HEK293 (cell line): ENCODE measurements around the gene ELL.
A peak's percentile ranks its signal among the peaks of the same experiment; 100 is the strongest.

Experiments
- CTCF ChIA-PET: fragments of 350-600 bp; formaldehyde crosslinking; extraction: SDS; loops from one replicate; lab custom pipeline; 2021; ENCODE audit warnings: antibody characterized with exemption; lab: Yijun Ruan, JAX
- POLR2A ChIA-PET: fragments of 300-600 bp; formaldehyde crosslinking; extraction: SDS; loops from one replicate; lab custom pipeline; 2020; ENCODE audit warnings: antibody characterized with exemption, inconsistent platforms; lab: Yijun Ruan, JAX
- H3K27ac ChIP-seq: fragments of 200-500 bp; sonication (Bioruptor generic); 2 replicates; pipeline ENCODE4 v1.5.1; 2014; ENCODE audit warnings: low read depth, low read length, control low read depth, inconsistent platforms; ENCODE audit errors: extremely low read depth
- H3K36me3 ChIP-seq, 2 experiments: fragments of 200-500 bp in 1 of 2; sonication (Bioruptor generic) in 1 of 2; 1 replicate in 1 of 2; 2 replicates in 1 of 2; pipeline ENCODE4 v1.5.1; 2014 to 2017; ENCODE audit warnings: inconsistent platforms in 2 of 2, low read length in 2 of 2; ENCODE audit not compliant: control insufficient read depth in 2 of 2, insufficient read depth in 1 of 2
- H3K4me1 ChIP-seq: fragments of 200-500 bp; sonication (Bioruptor generic); 2 replicates; pipeline ENCODE4 v1.5.1; 2014; ENCODE audit warnings: mild to moderate bottlenecking, low read length, inconsistent platforms; ENCODE audit not compliant: control insufficient read depth, insufficient read depth
- H3K4me3 ChIP-seq: 2 replicates; pipeline ENCODE4 v1.5.1; 2011; ENCODE audit warnings: low read depth, mild to moderate bottlenecking, control low read depth, low read length, moderate library complexity
- H3K9me3 ChIP-seq: fragments of 200-500 bp; sonication (Bioruptor generic); 2 replicates; pipeline ENCODE4 v1.5.1; 2014; ENCODE audit warnings: low read depth, low read length, inconsistent platforms; ENCODE audit not compliant: control insufficient read depth, insufficient read depth
- KLF10 ChIP-seq: fragments of 450-650 bp; IDR thresholded peaks from 2 replicates; pipeline ENCODE4 v1.5.1; 2018; ENCODE audit warnings: missing biosample characterization, mild to moderate bottlenecking, missing genetic modification characterization
- KLF16 ChIP-seq: fragments of 450-650 bp; formaldehyde crosslinking; IDR thresholded peaks from 2 replicates; pipeline ENCODE4 v1.5.1; 2017; ENCODE audit warnings: missing biosample characterization, missing genetic modification characterization
- OSR2 ChIP-seq: fragments of 450-650 bp; formaldehyde crosslinking; IDR thresholded peaks from 2 replicates; pipeline ENCODE4 v1.5.1; 2016; ENCODE audit warnings: missing biosample characterization, missing genetic modification characterization
- RBAK ChIP-seq: fragments of 450-650 bp; formaldehyde crosslinking; IDR thresholded peaks from 2 replicates; pipeline ENCODE4 v1.5.1; 2016; ENCODE audit warnings: missing biosample characterization, missing genetic modification characterization
- REPIN1 ChIP-seq: fragments of 450-650 bp; formaldehyde crosslinking; IDR thresholded peaks from 2 replicates; pipeline ENCODE4 v1.5.1; 2017; ENCODE audit warnings: missing biosample characterization, missing genetic modification characterization, low read depth
- SP3 ChIP-seq: fragments of 450-650 bp; formaldehyde crosslinking; IDR thresholded peaks from 2 replicates; pipeline ENCODE4 v1.5.1; 2016; ENCODE audit warnings: missing biosample characterization, missing genetic modification characterization
- TCF7L2 ChIP-seq: IDR thresholded peaks from 2 replicates; pipeline ENCODE4 v1.6.1; 2011; ENCODE audit warnings: low read depth, mild to moderate bottlenecking, inconsistent platforms, low read length, moderate library complexity, borderline replicate concordance
- ZNF114 ChIP-seq: fragments of 450-650 bp; formaldehyde crosslinking; IDR thresholded peaks from 2 replicates; pipeline ENCODE4 v1.5.0; 2017; ENCODE audit warnings: missing biosample characterization, missing genetic modification characterization
- ZNF157 ChIP-seq: fragments of 450-650 bp; formaldehyde crosslinking; IDR thresholded peaks from 2 replicates; pipeline ENCODE4 v1.5.1; 2016; ENCODE audit warnings: missing biosample characterization, missing genetic modification characterization
- ZNF2 ChIP-seq: fragments of 450-650 bp; formaldehyde crosslinking; IDR thresholded peaks from 2 replicates; pipeline ENCODE4 v1.5.1; 2016; ENCODE audit warnings: missing biosample characterization, missing genetic modification characterization
- ZNF266 ChIP-seq: fragments of 450-650 bp; formaldehyde crosslinking; IDR thresholded peaks from 2 replicates; pipeline ENCODE4 v1.5.1; 2016; ENCODE audit warnings: missing biosample characterization, missing genetic modification characterization, low read depth
- ZNF335 ChIP-seq: fragments of 450-650 bp; formaldehyde crosslinking; conservative IDR thresholded peaks from 2 replicates; pipeline ENCODE4 v1.5.1; 2016; ENCODE audit warnings: missing biosample characterization, missing genetic modification characterization
- ZNF473 ChIP-seq: fragments of 450-650 bp; formaldehyde crosslinking; IDR thresholded peaks from 2 replicates; pipeline ENCODE4 v1.5.1; 2017; ENCODE audit warnings: missing biosample characterization, missing genetic modification characterization
- ZNF530 ChIP-seq: fragments of 450-650 bp; formaldehyde crosslinking; IDR thresholded peaks from 2 replicates; pipeline ENCODE4 v1.5.1; 2016; ENCODE audit warnings: low read depth, missing biosample characterization, missing genetic modification characterization
- ZNF549 ChIP-seq: fragments of 450-650 bp; IDR thresholded peaks from 2 replicates; pipeline ENCODE4 v1.5.1; 2018; ENCODE audit warnings: missing biosample characterization, missing genetic modification characterization, mild to moderate bottlenecking, inconsistent platforms, moderate library complexity
- ZNF560 ChIP-seq: fragments of 450-650 bp; formaldehyde crosslinking; IDR thresholded peaks from 2 replicates; pipeline ENCODE4 v1.5.1; 2017; ENCODE audit warnings: missing biosample characterization, missing genetic modification characterization, borderline replicate concordance
- ZNF596 ChIP-seq: fragments of 450-650 bp; IDR thresholded peaks from 2 replicates; pipeline ENCODE4 v1.5.0; 2018; ENCODE audit warnings: missing biosample characterization, mild to moderate bottlenecking, missing genetic modification characterization, moderate library complexity
- ZNF626 ChIP-seq: fragments of 450-650 bp; sonication (Bioruptor Pico); formaldehyde crosslinking; IDR thresholded peaks from 2 replicates; pipeline ENCODE4 v1.5.1; 2018; ENCODE audit warnings: missing biosample characterization, missing genetic modification characterization, inconsistent platforms
- ZNF776 ChIP-seq: fragments of 450-650 bp; formaldehyde crosslinking; IDR thresholded peaks from 2 replicates; pipeline ENCODE4 v1.5.0; 2017; ENCODE audit warnings: missing biosample characterization, missing genetic modification characterization, borderline replicate concordance
- TF ChIP-seq, protein P1 (sequence below): fragments of 450-650 bp; formaldehyde crosslinking; IDR thresholded peaks from 2 replicates; pipeline ENCODE4 v1.5.1; 2017; ENCODE audit warnings: missing biosample characterization, missing genetic modification characterization
- TF ChIP-seq, protein P2 (sequence below): fragments of 450-650 bp; formaldehyde crosslinking; IDR thresholded peaks from 2 replicates; pipeline ENCODE4 v1.5.1; 2016; ENCODE audit warnings: missing biosample characterization, missing genetic modification characterization, borderline replicate concordance
- TF ChIP-seq, protein P3 (sequence below): fragments of 450-650 bp; formaldehyde crosslinking; IDR thresholded peaks from 2 replicates; pipeline ENCODE4 v1.5.1; 2017; ENCODE audit warnings: missing biosample characterization, missing genetic modification characterization
- TF ChIP-seq, protein P4 (sequence below): fragments of 450-650 bp; formaldehyde crosslinking; IDR thresholded peaks from 2 replicates; pipeline ENCODE4 v1.5.1; 2016; ENCODE audit warnings: missing biosample characterization, missing genetic modification characterization

Gene ELL

DNA sequence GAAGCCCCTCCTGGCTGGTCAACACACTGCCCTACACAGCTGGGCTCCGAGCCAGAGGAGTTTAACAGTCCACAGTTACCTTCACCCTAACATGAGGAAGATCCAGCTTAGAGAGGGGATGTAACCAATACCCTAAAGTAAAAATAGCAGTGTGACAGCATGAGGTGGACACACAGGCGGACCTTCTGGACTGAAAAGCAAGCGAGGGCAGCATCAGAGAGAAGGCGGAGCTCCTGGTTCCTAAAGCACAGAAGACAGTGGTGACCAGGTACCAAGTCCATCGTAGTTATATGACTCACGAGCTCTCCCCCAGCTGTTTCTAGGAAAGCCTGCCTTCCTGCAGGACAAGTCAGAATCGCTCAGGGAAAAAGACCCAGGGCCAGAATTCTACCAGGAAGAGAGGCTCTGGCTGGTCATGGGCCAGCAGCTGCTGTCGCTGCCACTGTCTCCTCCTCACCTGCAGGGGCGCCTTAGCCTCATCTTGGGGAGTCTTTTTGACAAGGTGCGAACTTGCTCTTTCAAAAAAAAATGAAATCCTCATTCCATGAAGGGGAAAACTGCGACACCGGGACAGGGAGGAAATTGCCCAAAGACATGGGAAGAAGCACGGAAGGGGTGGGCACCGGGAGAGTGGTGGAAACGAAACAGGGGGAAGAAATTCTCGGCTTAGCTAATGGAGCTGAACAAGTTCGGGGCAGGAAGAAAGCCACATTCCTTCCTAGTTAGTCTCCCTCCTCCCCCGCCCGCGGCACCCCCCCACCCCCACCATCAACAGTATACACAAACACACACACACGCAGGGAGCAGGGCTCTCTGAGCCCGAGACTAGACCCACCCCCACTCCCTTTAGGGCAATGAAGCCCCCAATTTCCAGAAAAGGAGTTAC is 1.7 kb downstream of the ELL start (continued):
- TF ChIP-seq, protein P1, sequence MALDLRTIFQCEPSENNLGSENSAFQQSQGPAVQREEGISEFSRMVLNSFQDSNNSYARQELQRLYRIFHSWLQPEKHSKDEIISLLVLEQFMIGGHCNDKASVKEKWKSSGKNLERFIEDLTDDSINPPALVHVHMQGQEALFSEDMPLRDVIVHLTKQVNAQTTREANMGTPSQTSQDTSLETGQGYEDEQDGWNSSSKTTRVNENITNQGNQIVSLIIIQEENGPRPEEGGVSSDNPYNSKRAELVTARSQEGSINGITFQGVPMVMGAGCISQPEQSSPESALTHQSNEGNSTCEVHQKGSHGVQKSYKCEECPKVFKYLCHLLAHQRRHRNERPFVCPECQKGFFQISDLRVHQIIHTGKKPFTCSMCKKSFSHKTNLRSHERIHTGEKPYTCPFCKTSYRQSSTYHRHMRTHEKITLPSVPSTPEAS (tag by site-specific recombination) = no peak
- TF ChIP-seq ZNF549 (tag by site-specific recombination) (no peak), ZNF776 (tag by site-specific recombination) (no peak), OSR2 (tag by site-specific recombination) (no peak), ZNF473 (tag by site-specific recombination) (no peak), ZNF596 (no peak), RBAK (tag by site-specific recombination) (no peak), ZNF2 (tag by site-specific recombination) (0 out of 2 replicates have a peak, but pooled peaks have one; percentile 56)

DNA sequence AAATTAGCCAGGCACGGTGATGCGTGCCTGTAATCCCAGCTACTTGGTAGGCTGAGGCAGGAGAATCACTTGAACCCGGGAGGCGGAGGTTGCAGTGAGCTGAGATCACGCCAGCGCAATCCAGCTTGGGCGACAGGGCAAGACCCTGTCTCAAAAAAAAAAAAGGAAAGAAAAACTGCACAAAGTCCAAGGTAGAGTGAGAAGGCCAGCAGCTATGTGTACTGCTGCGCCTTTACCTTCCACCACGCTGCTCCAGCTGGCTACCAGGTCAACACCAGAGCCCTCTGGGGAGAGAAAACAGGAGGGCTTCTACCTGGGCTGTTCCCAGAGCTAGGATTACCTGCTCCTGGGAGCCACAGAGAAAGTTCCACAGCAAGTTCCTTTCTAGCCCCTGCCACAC is 3.2 kb downstream of the ELL start:
- H3K36me3 ChIP-seq = no peaks in the 10 kb centered on the region
- POLR2A ChIA-PET = no interaction called here
- H3K27ac ChIP-seq = no peak overlapping the region
- TF ChIP-seq REPIN1 (no peak), TCF7L2 (no peak), ZNF530 (no peak), ZNF157 (tag by site-specific recombination) (no peak), KLF10 (tag by site-specific recombination) (no peak), ZNF560 (tag by site-specific recombination) (no peak), ZNF626 (tag by site-specific recombination) (no peak), KLF16 (tag by site-specific recombination) (no peak), SP3 (tag by site-specific recombination) (no peak), ZNF335 (no peak), ZNF266 (tag by site-specific recombination) (no peak), ZNF596 (no peak), ZNF114 (tag by site-specific recombination) (no peak)
- TF ChIP-seq, protein P2, sequence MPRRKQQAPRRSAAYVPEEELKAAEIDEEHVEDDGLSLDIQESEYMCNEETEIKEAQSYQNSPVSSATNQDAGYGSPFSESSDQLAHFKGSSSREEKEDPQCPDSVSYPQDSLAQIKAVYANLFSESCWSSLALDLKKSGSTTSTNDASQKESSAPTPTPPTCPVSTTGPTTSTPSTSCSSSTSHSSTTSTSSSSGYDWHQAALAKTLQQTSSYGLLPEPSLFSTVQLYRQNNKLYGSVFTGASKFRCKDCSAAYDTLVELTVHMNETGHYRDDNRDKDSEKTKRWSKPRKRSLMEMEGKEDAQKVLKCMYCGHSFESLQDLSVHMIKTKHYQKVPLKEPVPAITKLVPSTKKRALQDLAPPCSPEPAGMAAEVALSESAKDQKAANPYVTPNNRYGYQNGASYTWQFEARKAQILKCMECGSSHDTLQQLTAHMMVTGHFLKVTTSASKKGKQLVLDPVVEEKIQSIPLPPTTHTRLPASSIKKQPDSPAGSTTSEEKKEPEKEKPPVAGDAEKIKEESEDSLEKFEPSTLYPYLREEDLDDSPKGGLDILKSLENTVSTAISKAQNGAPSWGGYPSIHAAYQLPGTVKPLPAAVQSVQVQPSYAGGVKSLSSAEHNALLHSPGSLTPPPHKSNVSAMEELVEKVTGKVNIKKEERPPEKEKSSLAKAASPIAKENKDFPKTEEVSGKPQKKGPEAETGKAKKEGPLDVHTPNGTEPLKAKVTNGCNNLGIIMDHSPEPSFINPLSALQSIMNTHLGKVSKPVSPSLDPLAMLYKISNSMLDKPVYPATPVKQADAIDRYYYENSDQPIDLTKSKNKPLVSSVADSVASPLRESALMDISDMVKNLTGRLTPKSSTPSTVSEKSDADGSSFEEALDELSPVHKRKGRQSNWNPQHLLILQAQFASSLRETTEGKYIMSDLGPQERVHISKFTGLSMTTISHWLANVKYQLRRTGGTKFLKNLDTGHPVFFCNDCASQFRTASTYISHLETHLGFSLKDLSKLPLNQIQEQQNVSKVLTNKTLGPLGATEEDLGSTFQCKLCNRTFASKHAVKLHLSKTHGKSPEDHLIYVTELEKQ = no peak
- TF ChIP-seq, protein P3, sequence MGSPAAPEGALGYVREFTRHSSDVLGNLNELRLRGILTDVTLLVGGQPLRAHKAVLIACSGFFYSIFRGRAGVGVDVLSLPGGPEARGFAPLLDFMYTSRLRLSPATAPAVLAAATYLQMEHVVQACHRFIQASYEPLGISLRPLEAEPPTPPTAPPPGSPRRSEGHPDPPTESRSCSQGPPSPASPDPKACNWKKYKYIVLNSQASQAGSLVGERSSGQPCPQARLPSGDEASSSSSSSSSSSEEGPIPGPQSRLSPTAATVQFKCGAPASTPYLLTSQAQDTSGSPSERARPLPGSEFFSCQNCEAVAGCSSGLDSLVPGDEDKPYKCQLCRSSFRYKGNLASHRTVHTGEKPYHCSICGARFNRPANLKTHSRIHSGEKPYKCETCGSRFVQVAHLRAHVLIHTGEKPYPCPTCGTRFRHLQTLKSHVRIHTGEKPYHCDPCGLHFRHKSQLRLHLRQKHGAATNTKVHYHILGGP (tag by site-specific recombination) = no peak
- TF ChIP-seq, protein P4, sequence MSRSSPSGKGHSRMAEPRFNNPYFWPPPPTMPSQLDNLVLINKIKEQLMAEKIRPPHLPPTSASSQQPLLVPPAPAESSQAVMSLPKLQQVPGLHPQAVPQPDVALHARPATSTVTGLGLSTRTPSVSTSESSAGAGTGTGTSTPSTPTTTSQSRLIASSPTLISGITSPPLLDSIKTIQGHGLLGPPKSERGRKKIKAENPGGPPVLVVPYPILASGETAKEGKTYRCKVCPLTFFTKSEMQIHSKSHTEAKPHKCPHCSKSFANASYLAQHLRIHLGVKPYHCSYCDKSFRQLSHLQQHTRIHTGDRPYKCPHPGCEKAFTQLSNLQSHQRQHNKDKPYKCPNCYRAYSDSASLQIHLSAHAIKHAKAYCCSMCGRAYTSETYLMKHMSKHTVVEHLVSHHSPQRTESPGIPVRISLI = no peak
- TF ChIP-seq, all 188 proteins: peak for 0
- H3K9me3 ChIP-seq = no peaks in the 10 kb centered on the region
- no peak overlapping the region for H3K4me3 ChIP-seq
- CTCF ChIA-PET = interaction anchor here (0.5 to 2.9 kb wide), 6 partner anchors 12 to 121 kb away, joined by 3 to 14 read pairs (median 4); no protein-coding TSS in a partner anchor
- H3K4me1 ChIP-seq = peaks cover 3% of the 10 kb centered on the region; the same call in 1 of the 2 replicates
